Neural cell (in vitro differentiated cells): Measurements from ENCODE around the gene EXOC6B.

Experiments used
- EZH2 ChIP-seq: fragments of 200-600, 300-800 bp; shearing (Covaris generic), sonication (generic); IDR thresholded peaks from 2 replicates; pipeline ENCODE4 v1.6.1; 2014; ENCODE audit warnings: antibody characterized with exemption, low read length, borderline replicate concordance, mild to moderate bottlenecking; ENCODE audit not compliant: insufficient read depth, poor library complexity, severe bottlenecking
- POLR2AphosphoS5 ChIP-seq: IDR thresholded peaks from 2 replicates; pipeline ENCODE4 v1.6.1; 2012
- SMC3 ChIP-seq: fragments of 450-650 bp; conservative IDR thresholded peaks from 2 replicates; pipeline ENCODE4 v1.6.1; 2014; ENCODE audit warnings: antibody characterized with exemption, mild to moderate bottlenecking, moderate library complexity; ENCODE audit not compliant: poor library complexity
- TF ChIP-seq, protein P1 (sequence below): fragments of 450-650 bp; IDR thresholded peaks from 2 replicates; pipeline ENCODE4 v1.5.1; 2014; ENCODE audit warnings: antibody characterized with exemption, mild to moderate bottlenecking, moderate library complexity; ENCODE audit not compliant: poor library complexity, severe bottlenecking

DNA sequence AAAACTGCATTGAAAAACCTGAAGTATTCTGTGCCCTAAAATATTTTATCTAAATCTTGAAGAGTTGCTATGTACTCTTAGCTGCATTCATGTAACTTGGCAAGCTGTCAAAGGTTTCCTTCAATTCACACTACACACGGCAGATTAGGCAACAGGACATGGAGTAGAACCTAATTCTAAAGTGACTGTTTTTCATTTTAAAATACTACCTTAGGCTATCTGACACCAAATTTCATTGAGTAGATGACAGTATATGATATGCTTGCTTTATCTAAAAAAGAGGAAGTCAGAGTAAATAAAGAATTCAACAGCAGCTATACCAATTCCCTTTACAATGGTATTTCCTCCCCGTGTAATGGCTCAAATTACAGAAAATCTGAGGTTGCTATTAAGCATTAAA, 45.4 kb downstream of the EXOC6B start:
- TF ChIP-seq, protein P1, sequence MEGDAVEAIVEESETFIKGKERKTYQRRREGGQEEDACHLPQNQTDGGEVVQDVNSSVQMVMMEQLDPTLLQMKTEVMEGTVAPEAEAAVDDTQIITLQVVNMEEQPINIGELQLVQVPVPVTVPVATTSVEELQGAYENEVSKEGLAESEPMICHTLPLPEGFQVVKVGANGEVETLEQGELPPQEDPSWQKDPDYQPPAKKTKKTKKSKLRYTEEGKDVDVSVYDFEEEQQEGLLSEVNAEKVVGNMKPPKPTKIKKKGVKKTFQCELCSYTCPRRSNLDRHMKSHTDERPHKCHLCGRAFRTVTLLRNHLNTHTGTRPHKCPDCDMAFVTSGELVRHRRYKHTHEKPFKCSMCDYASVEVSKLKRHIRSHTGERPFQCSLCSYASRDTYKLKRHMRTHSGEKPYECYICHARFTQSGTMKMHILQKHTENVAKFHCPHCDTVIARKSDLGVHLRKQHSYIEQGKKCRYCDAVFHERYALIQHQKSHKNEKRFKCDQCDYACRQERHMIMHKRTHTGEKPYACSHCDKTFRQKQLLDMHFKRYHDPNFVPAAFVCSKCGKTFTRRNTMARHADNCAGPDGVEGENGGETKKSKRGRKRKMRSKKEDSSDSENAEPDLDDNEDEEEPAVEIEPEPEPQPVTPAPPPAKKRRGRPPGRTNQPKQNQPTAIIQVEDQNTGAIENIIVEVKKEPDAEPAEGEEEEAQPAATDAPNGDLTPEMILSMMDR: no peak
- TF ChIP-seq EZH2: no peak
- TF ChIP-seq POLR2AphosphoS5: no peak
- no peak for TF ChIP-seq SMC3
